ENCODE data around the gene LRRC74B. TPM values are rescaled to one million over a fixed set of nuclear protein-coding genes. Genes with fewer than 3 reads are reported as not detected.

The LRRC74B gene
- total RNA-seq, 1 donor from 2014 or later = not detected

- Mint-ChIP-seq H3K27ac (ENCODE audit: unreplicated experiment) (peak overlapping the region; percentile 34), H3K27me3 (ENCODE audit: low read depth, unreplicated experiment) (peaks cover 6% of the 10 kb centered on the region), H3K4me1 (ENCODE audit: low read depth, unreplicated experiment) (peaks cover 41% of the 10 kb centered on the region), H3K9me3 (ENCODE audit: unreplicated experiment) (no peaks in the 10 kb centered on the region), H3K36me3 (ENCODE audit: low read depth, unreplicated experiment) (peaks cover 2% of the 10 kb centered on the region), H3K4me3 (ENCODE audit: unreplicated experiment) (no peak overlapping the region)
- no peaks in the 10 kb centered on the region for H3K9me3 ChIP-seq (ENCODE audit: insufficient read depth, low read depth, low read length)
- no peaks in the 10 kb centered on the region for H3K27me3 ChIP-seq (ENCODE audit: insufficient read depth, low read length)
- no peak overlapping the region for H2AFZ ChIP-seq (ENCODE audit: low read depth, low read length)
- TF ChIP-seq, protein P1, sequence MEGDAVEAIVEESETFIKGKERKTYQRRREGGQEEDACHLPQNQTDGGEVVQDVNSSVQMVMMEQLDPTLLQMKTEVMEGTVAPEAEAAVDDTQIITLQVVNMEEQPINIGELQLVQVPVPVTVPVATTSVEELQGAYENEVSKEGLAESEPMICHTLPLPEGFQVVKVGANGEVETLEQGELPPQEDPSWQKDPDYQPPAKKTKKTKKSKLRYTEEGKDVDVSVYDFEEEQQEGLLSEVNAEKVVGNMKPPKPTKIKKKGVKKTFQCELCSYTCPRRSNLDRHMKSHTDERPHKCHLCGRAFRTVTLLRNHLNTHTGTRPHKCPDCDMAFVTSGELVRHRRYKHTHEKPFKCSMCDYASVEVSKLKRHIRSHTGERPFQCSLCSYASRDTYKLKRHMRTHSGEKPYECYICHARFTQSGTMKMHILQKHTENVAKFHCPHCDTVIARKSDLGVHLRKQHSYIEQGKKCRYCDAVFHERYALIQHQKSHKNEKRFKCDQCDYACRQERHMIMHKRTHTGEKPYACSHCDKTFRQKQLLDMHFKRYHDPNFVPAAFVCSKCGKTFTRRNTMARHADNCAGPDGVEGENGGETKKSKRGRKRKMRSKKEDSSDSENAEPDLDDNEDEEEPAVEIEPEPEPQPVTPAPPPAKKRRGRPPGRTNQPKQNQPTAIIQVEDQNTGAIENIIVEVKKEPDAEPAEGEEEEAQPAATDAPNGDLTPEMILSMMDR (IDR thresholded peaks at IDR 0.05; ENCODE audit: insufficient read depth, low read depth, low read length) = no peak
- TF ChIP-seq EZH2 (IDR thresholded peaks at IDR 0.05; ENCODE audit: insufficient read depth, low read length) = no peak
- H3K27ac ChIP-seq (ENCODE audit: low read depth, low read length) = no peak overlapping the region
- peaks cover 40% of the 10 kb centered on the region for H3K4me1 ChIP-seq (ENCODE audit: insufficient read depth, low read length)
- FAIRE-seq = no peak
- no peak overlapping the region for H3K4me3 ChIP-seq (ENCODE audit: insufficient read depth, low read depth, low read length)
- DNase-seq (ENCODE audit: low read depth) = peak; percentile 52
- H3K79me2 ChIP-seq (ENCODE audit: insufficient read depth, low read length) = no peaks in the 10 kb centered on the region
- no peak overlapping the region for H3K4me2 ChIP-seq (ENCODE audit: low read length)
- H4K20me1 ChIP-seq (ENCODE audit: insufficient read depth, low read length) = no peaks in the 10 kb centered on the region
- H3K36me3 ChIP-seq (ENCODE audit: insufficient read depth, low read length) = no peaks in the 10 kb centered on the region
- no peak overlapping the region for H3K9ac ChIP-seq (ENCODE audit: low read length)
Observed at GRCh38 chr22:21041937-21042336, 3.8 kb upstream of the LRRC74B start.

GRCh38 chr22:21042978-21043859, 2.5 kb upstream of the LRRC74B start:
- H3K27me3 Mint-ChIP-seq (ENCODE audit: low read depth, unreplicated experiment) = peaks cover 8% of the 10 kb centered on the region
- TF ChIP-seq, protein P1 (IDR thresholded peaks at IDR 0.05; ENCODE audit: insufficient read depth, low read depth, low read length) = no peak
- no peak for TF ChIP-seq EZH2 (IDR thresholded peaks at IDR 0.05; ENCODE audit: insufficient read depth, low read length)
- Histone ChIP-seq H2AFZ (ENCODE audit: low read depth, low read length) (no peak overlapping the region), H3K79me2 (ENCODE audit: insufficient read depth, low read length) (no peaks in the 10 kb centered on the region), H3K27ac (ENCODE audit: low read depth, low read length) (no peak overlapping the region), H3K4me3 (ENCODE audit: insufficient read depth, low read depth, low read length) (no peak overlapping the region), H3K9ac (ENCODE audit: low read length) (no peak overlapping the region), H3K4me1 (ENCODE audit: insufficient read depth, low read length) (peaks cover 35% of the 10 kb centered on the region), H4K20me1 (ENCODE audit: insufficient read depth, low read length) (no peaks in the 10 kb centered on the region), H3K27me3 (ENCODE audit: insufficient read depth, low read length) (no peaks in the 10 kb centered on the region), H3K9me3 (ENCODE audit: insufficient read depth, low read depth, low read length) (no peaks in the 10 kb centered on the region), H3K36me3 (ENCODE audit: insufficient read depth, low read length) (no peaks in the 10 kb centered on the region), H3K4me2 (ENCODE audit: low read length) (no peak overlapping the region)
- FAIRE-seq (no peak), DNase-seq (ENCODE audit: low read depth) (no peak)
- peak overlapping the region; percentile 83 for H3K27ac Mint-ChIP-seq (ENCODE audit: unreplicated experiment)
- peaks cover 2% of the 10 kb centered on the region for H3K36me3 Mint-ChIP-seq (ENCODE audit: low read depth, unreplicated experiment)
- H3K9me3 Mint-ChIP-seq (ENCODE audit: unreplicated experiment) = no peaks in the 10 kb centered on the region
- peak overlapping the region; percentile 67 for H3K4me3 Mint-ChIP-seq (ENCODE audit: unreplicated experiment)
- peaks cover 32% of the 10 kb centered on the region for H3K4me1 Mint-ChIP-seq (ENCODE audit: low read depth, unreplicated experiment)
